ENCODE data around the gene FADS2.

FADS2 gene

GRCh38 chr11:61827571-61828378, at the start of gene FADS2:
Gene FADS2 (plus strand): TSS chr11:61828300. CDS start chr11:61828391, 91 bp downstream.
- H3K36me3 Mint-ChIP-seq (ENCODE audit: low read depth) = no peaks in the 10 kb centered on the region
- peak within 1 kb of the TSS; percentile 81 to 91 (median 82) for H3K4me3 Mint-ChIP-seq
- TF ChIP-seq CTCF (IDR thresholded peaks at IDR 0.05; ENCODE audit: unreplicated experiment in 3 of 3) = no peak
- H3K9me3 Mint-ChIP-seq = no peaks in the 10 kb centered on the region
- peak within 1 kb of the TSS; percentile 94 to 98 (median 95) for H3K27ac Mint-ChIP-seq
- peaks cover 8% of the 10 kb centered on the region for H3K27me3 Mint-ChIP-seq (ENCODE audit: low read depth)
- H3K4me1 Mint-ChIP-seq = peaks cover 42% of the 10 kb centered on the region

- Mint-ChIP-seq H3K27ac (no peak overlapping the region), H3K27me3 (ENCODE audit: low read depth) (no peaks in the 10 kb centered on the region), H3K4me1 (peaks cover 4% of the 10 kb centered on the region), H3K4me3 (no peak overlapping the region), H3K9me3 (no peaks in the 10 kb centered on the region), H3K36me3 (ENCODE audit: low read depth) (peaks cover 12% of the 10 kb centered on the region)
- no peak for TF ChIP-seq CTCF (IDR thresholded peaks at IDR 0.05; ENCODE audit: unreplicated experiment in 3 of 3)
These were observed 49.7 kb upstream of the FADS2 start for GRCh38 chr11:61778357-61778886.

- Mint-ChIP-seq H3K4me3 (no peak overlapping the region), H3K9me3 (no peaks in the 10 kb centered on the region), H3K27ac (no peak overlapping the region)
These were observed 49.0 kb upstream of the FADS2 start for GRCh38 chr11:61778920-61779650.

GRCh38 chr11:61779666-61780525, 48.2 kb upstream of the FADS2 start:
- Mint-ChIP-seq H3K27me3 (ENCODE audit: low read depth) (no peaks in the 10 kb centered on the region), H3K27ac (no peak overlapping the region), H3K36me3 (ENCODE audit: low read depth) (peaks cover 18% of the 10 kb centered on the region), H3K9me3 (no peaks in the 10 kb centered on the region), H3K4me1 (no peaks in the 10 kb centered on the region), H3K4me3 (no peak overlapping the region)
- TF ChIP-seq CTCF (IDR thresholded peaks at IDR 0.05; ENCODE audit: unreplicated experiment in 3 of 3) = no peak

More at GRCh38 chr11:61778920-61779650, 49.0 kb upstream of the FADS2 start:
- Mint-ChIP-seq H3K4me1 (peaks cover 4% of the 10 kb centered on the region), H3K27me3 (ENCODE audit: low read depth) (no peaks in the 10 kb centered on the region), H3K36me3 (ENCODE audit: low read depth) (peaks cover 16% of the 10 kb centered on the region)
- no peak for TF ChIP-seq CTCF (IDR thresholded peaks at IDR 0.05; ENCODE audit: unreplicated experiment in 3 of 3)

GRCh38 chr11:61780581-61781162, 47.4 kb upstream of the FADS2 start:
- Mint-ChIP-seq H3K27me3 (ENCODE audit: low read depth) (no peaks in the 10 kb centered on the region), H3K9me3 (no peaks in the 10 kb centered on the region), H3K4me3 (no peak overlapping the region), H3K36me3 (ENCODE audit: low read depth) (peaks cover 26% of the 10 kb centered on the region), H3K4me1 (no peaks in the 10 kb centered on the region), H3K27ac (no peak overlapping the region)
- no peak for TF ChIP-seq CTCF (IDR thresholded peaks at IDR 0.05; ENCODE audit: unreplicated experiment in 3 of 3)

All from nephron (organoid).